H1 (cell line): ENCODE data around the gene CNGB1. TPM values are rescaled to one million over a fixed set of nuclear protein-coding genes. Genes with fewer than 3 reads are reported as not detected.

Source experiments
- CTCF ChIP-seq, 3 experiments: IDR thresholded peaks; 1 replicate in 2 of 3; 2 replicates in 1 of 3; pipeline versions ENCODE4 v1.5.1 to v1.6.1; 2011; ENCODE audit warnings: low read length in 3 of 3, mild to moderate bottlenecking in 3 of 3, inconsistent platforms in 2 of 3, low read depth in 1 of 3, moderate library complexity in 1 of 3; ENCODE audit not compliant: insufficient read depth in 1 of 3; ENCODE audit errors: control extremely low read depth in 1 of 3
- FOSL1 ChIP-seq: IDR thresholded peaks from 2 replicates; pipeline ENCODE4 v1.6.1; 2011; ENCODE audit warnings: mild to moderate bottlenecking, low read depth, low read length, moderate library complexity; ENCODE audit not compliant: insufficient read depth
- GTF2F1 ChIP-seq: IDR thresholded peaks from 2 replicates; pipeline ENCODE4 v1.6.1; 2012; ENCODE audit warnings: low read depth, low read length, improper control_type of control experiment, borderline replicate concordance
- HDAC6 ChIP-seq: IDR thresholded peaks from one replicate; pipeline ENCODE4 v1.7.1; 2012; ENCODE audit warnings: low read depth, mild to moderate bottlenecking, inconsistent platforms, low read length, moderate library complexity
- SIN3A ChIP-seq, 2 experiments: IDR thresholded peaks in 1 of 2; conservative IDR thresholded peaks in 1 of 2; 2 replicates each; pipeline ENCODE4 v1.6.1; 2011 to 2012; ENCODE audit warnings: low read length in 2 of 2, improper control_type of control experiment in 1 of 2, low read depth in 1 of 2, mild to moderate bottlenecking in 1 of 2
- SP2 ChIP-seq: IDR thresholded peaks from 2 replicates; pipeline ENCODE4 v1.6.1; 2012; ENCODE audit warnings: mild to moderate bottlenecking, low read length, inconsistent platforms
- polyA plus RNA-seq, 7 experiments: library from polyadenylated mRNA; depleted of rRNA in 3 of 7; stranded (reverse) in 5 of 7; unstranded in 2 of 7; fragments of >200 nt in 5 of 7; fragments of 200-250 nt in 2 of 7; gene quantifications; 1 replicate in 5 of 7; 2 replicates in 1 of 7; 4 replicates in 1 of 7; pipeline versions ENCODE4 v1.2.1 to v1.2.3, GENCODE V29; 2011 to 2013; ENCODE audit warnings: missing spikeins in 2 of 7, mixed read lengths in 2 of 7
- total RNA-seq: library from RNA; stranded (reverse); fragmentation: NEBNext Ultra II Directional; extraction: Animal tissue kit (Norgen Biotek cat#: 25700); gene quantifications from 2 replicates; pipeline ENCODE4 v1.2.1, GENCODE V29; 2021

CNGB1 gene
- total and polyA plus RNA-seq, 2 of the 8 experiments (the other 6 are each of a cell fraction or from before 2014, with no cell fraction given): not detected

- TF ChIP-seq HDAC6 (no peak), GTF2F1 (no peak), SIN3A (conservative IDR thresholded peaks at IDR 0.05 in 1 of 2, IDR thresholded peaks at IDR 0.05 in 1 of 2; ENCODE audit: low read depth in 1 of 2, low read length in 2 of 2) (no peak), FOSL1 (no peak), CTCF (IDR thresholded peaks at IDR 0.05; ENCODE audit: control extremely low read depth in 1 of 3, insufficient read depth in 1 of 3, low read depth in 1 of 3, low read length in 3 of 3) (no peak), SP2 (no peak)
Observed at GRCh38 chr16:57920215-57920879, 50.6 kb downstream of the CNGB1 start (continued).
